Endodermal cell (in vitro differentiated cells): ENCODE measurements around the gene FASTKD3. TPM values are rescaled to one million over a fixed set of nuclear protein-coding genes. Genes with fewer than 3 reads are reported as not detected.

Experiments used
- DNase-seq: peaks from one replicate; pipeline ENCODE4 v3.0.0-alpha.2; 2017
- H3K27ac ChIP-seq: 2 replicates; pipeline ENCODE4 v1.5.1; 2013; ENCODE audit warnings: mild to moderate bottlenecking, low read depth, low read length, moderate library complexity
- H3K27me3 ChIP-seq: 2 replicates; pipeline ENCODE4 v1.6.1; 2013; ENCODE audit warnings: mild to moderate bottlenecking, low read length, moderate library complexity; ENCODE audit not compliant: insufficient read depth, control insufficient read depth, poor library complexity, severe bottlenecking
- H3K36me3 ChIP-seq: 2 replicates; pipeline ENCODE4 v1.7.0; 2013; ENCODE audit warnings: mild to moderate bottlenecking, low read length, moderate library complexity; ENCODE audit not compliant: control insufficient read depth, insufficient read depth
- H3K4me1 ChIP-seq: one replicate; pipeline ENCODE4 v1.7.0; 2013; ENCODE audit warnings: low read length; ENCODE audit not compliant: control insufficient read depth, insufficient read depth
- H3K4me3 ChIP-seq: 2 replicates; pipeline ENCODE4 v1.5.1; 2013; ENCODE audit warnings: mild to moderate bottlenecking, low read length, moderate library complexity
- H3K9ac ChIP-seq: 2 replicates; pipeline ENCODE4 v1.6.1; 2013; ENCODE audit warnings: mild to moderate bottlenecking, low read length, moderate library complexity; ENCODE audit not compliant: poor library complexity, severe bottlenecking; ENCODE audit errors: extremely low read depth
- H3K9me3 ChIP-seq: 2 replicates; pipeline ENCODE4 v1.6.1; 2013; ENCODE audit warnings: mild to moderate bottlenecking, low read length, moderate library complexity; ENCODE audit not compliant: control insufficient read depth
- H3K27ac Mint-ChIP-seq: 2 replicates; pipeline ENCODE4 v1.8.0; 2020; ENCODE audit warnings: mixed read lengths
- H3K27me3 Mint-ChIP-seq: 2 replicates; pipeline ENCODE4 v1.8.0; 2021; ENCODE audit warnings: mild to moderate bottlenecking, mixed read lengths; ENCODE audit not compliant: insufficient read depth
- H3K36me3 Mint-ChIP-seq: 2 replicates; pipeline ENCODE4 v1.8.0; 2020; ENCODE audit warnings: low read depth, mixed read lengths
- H3K4me1 Mint-ChIP-seq: 2 replicates; pipeline ENCODE4 v1.8.0; 2020; ENCODE audit warnings: mixed read lengths
- H3K4me3 Mint-ChIP-seq: 2 replicates; pipeline ENCODE4 v1.8.0; 2020; ENCODE audit warnings: mild to moderate bottlenecking, moderate library complexity, mixed read lengths
- H3K9me3 Mint-ChIP-seq: 2 replicates; pipeline ENCODE4 v1.8.0; 2020; ENCODE audit warnings: mild to moderate bottlenecking, mixed read lengths
- CTCF ChIP-seq: fragments of 200-600 bp; sonication (generic); conservative IDR thresholded peaks from 2 replicates; pipeline ENCODE4 v1.5.0; 2021; ENCODE audit warnings: antibody characterized with exemption, mild to moderate bottlenecking
- WGBS, 2 experiments: methylation state at CpG; one replicate each; pipeline versions ENCODE4 v1.1.5 to v1.1.7; 2013; ENCODE audit warnings: missing lambda C conversion rate in 2 of 2, mixed read lengths in 1 of 2; ENCODE audit not compliant: insufficient coverage in 1 of 2, insufficient read length in 1 of 2; 5-methylcytosine and 5-hydroxymethylcytosine counted together
- total RNA-seq, 2 donors: library from RNA; stranded (reverse); fragmentation: NEBNext Ultra II Directional in 1 of 2; extraction: Animal tissue kit (Norgen Biotek cat#: 25700) in 1 of 2; gene quantifications; 2 replicates in 1 of 2; 3 replicates in 1 of 2; pipeline ENCODE4 v1.2.1, GENCODE V29; 2021

Gene FASTKD3
- total RNA-seq, 2 donors from 2014 or later = 6.6 to 8.5 TPM

- Mint-ChIP-seq H3K27ac (no peak overlapping the region), H3K4me3 (no peak overlapping the region), H3K36me3 (no peaks in the 10 kb centered on the region), H3K4me1 (peaks cover 5% of the 10 kb centered on the region), H3K27me3 (peaks cover 47% of the 10 kb centered on the region), H3K9me3 (peaks cover 6% of the 10 kb centered on the region)
- Histone ChIP-seq H3K9ac (no peak overlapping the region), H3K36me3 (no peaks in the 10 kb centered on the region), H3K27ac (no peak overlapping the region), H3K27me3 (peaks cover 42% of the 10 kb centered on the region), H3K4me1 (no peaks in the 10 kb centered on the region), H3K9me3 (peaks cover 1% of the 10 kb centered on the region), H3K4me3 (no peak overlapping the region)
- DNase-seq = no peak
- 90 to 92% methylated on average over 2 of the region's 2 CpGs for WGBS, 2 experiments
- no peak for TF ChIP-seq CTCF
Measured at GRCh38 chr5:7848296-7848695, 20.5 kb downstream of the FASTKD3 start.

- 82 to 86% methylated on average over 4 to 5 of the region's 5 CpGs for WGBS, 2 experiments
- H3K4me1 Mint-ChIP-seq = peaks cover 5% of the 10 kb centered on the region
- H3K9me3 Mint-ChIP-seq = peaks cover 3% of the 10 kb centered on the region
Measured at GRCh38 chr5:7846327-7846726, 22.5 kb downstream of the FASTKD3 start.

GRCh38 chr5:7845557-7845956, 23.3 kb downstream of the FASTKD3 start:
- no peak overlapping the region for H3K27ac ChIP-seq
- Mint-ChIP-seq H3K36me3 (no peaks in the 10 kb centered on the region), H3K9me3 (no peaks in the 10 kb centered on the region), H3K27me3 (peaks cover 34% of the 10 kb centered on the region), H3K4me3 (no peak overlapping the region), H3K4me1 (peaks cover 5% of the 10 kb centered on the region), H3K27ac (no peak overlapping the region)
- H3K4me1 ChIP-seq = no peaks in the 10 kb centered on the region
- no peak overlapping the region for H3K4me3 ChIP-seq
- WGBS, 2 experiments = 95% methylated on average over 7 of the region's 7 CpGs
- no peak for DNase-seq
- H3K27me3 ChIP-seq = peaks cover 29% of the 10 kb centered on the region
- no peaks in the 10 kb centered on the region for H3K9me3 ChIP-seq
- TF ChIP-seq CTCF = no peak
- H3K36me3 ChIP-seq = no peaks in the 10 kb centered on the region
- H3K9ac ChIP-seq = no peak overlapping the region

More at GRCh38 chr5:7846327-7846726, 22.5 kb downstream of the FASTKD3 start:
- peaks cover 31% of the 10 kb centered on the region for H3K27me3 ChIP-seq
- no peaks in the 10 kb centered on the region for H3K4me1 ChIP-seq
- no peak overlapping the region for H3K27ac ChIP-seq
- no peak for TF ChIP-seq CTCF
- no peaks in the 10 kb centered on the region for H3K9me3 ChIP-seq
- H3K36me3 ChIP-seq = no peaks in the 10 kb centered on the region
- H3K27me3 Mint-ChIP-seq = peaks cover 38% of the 10 kb centered on the region
- H3K9ac ChIP-seq = no peak overlapping the region
- H3K27ac Mint-ChIP-seq = no peak overlapping the region
- H3K4me3 Mint-ChIP-seq = no peak overlapping the region
- no peak for DNase-seq
- H3K4me3 ChIP-seq = no peak overlapping the region
- H3K36me3 Mint-ChIP-seq = no peaks in the 10 kb centered on the region
